Activated CD4-positive, CD25-positive, alpha-beta regulatory T cell treated with anti-CD3 and anti-CD28 coated beads, Interleukin-2, amount 50 U/mL, for 24 hours (primary cell): ENCODE results near the gene ZNF790.

Source experiments
- ATAC-seq, 2 donors: fragments of 150-1000 bp; cut with Tn5 transposase; one replicate each; pipeline ENCODE4 v1.10.0; 2021; ENCODE audit warnings: mild to moderate bottlenecking in 1 of 2, moderate library complexity in 1 of 2

Gene ZNF790

DNA sequence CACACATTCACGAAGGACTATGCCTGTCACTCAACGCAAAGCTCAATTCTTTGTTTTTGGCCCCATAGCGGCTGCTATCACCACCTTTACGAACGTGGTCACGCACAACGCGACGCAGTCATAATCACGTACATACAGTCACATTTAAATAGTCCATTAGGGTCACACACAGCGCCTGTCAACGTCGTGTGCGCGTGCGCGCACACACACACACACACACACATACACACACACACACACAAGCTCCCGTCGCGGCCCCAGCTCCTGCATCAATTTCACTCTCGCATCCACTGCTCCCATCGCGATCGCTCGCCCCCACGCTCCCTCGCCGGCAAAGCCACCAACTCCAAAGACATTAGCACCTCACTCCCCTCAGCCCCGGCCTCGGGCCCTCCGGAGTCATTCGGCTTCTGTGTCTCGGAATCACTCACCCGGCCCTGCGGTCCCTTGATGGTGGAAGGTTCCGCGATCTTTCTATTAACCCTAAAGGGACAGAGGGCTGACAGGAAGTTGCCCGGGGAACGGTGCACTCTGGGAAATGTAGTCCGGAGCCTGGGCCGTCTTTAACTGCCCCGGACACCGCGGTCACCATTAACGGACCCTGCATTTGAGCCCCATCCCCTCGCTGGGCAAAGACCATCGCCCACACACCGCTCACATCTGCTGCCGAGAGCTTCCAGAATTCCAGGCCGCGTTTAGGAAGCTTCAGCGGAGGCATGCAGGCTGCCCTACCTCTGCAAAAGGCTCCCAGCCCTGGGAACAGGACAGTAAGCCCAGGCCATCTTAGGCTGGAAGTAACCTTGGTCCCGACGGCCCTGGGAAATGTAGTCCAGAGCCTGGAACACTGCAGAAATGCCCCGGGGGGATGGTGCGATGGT is at the start of gene ZNF790:
TSS of gene ZNF790 (minus strand) at position 482 of the 878 bp plus-strand sequence. CDS start 12,768 bp downstream, outside the sequence.
- peak; percentile 98 to 99 for ATAC-seq

- no peak for ATAC-seq
Measured at GRCh38 chr19:36876993-36877938, 39.1 kb upstream of the ZNF790 start.

DNA sequence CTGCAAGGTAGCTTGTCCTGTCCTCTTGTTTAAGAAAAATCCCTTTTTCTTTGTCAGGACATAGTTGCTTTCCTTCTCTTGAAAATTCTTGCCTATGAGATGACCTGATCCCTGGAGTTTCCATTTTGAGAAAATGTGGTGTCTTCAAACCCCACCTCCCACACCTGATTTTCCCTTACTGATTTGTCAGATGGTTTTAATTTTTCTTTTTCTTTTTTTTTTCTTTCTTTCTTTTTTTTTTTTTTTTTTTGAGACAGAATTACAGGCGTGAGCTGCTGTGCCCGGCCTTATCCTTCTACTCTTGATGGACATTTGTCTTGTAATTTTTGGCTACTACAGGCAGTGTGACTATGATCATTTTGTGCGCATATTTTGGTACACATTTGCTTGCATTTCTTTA is 13.7 kb upstream of the ZNF790 start:
- no peak for ATAC-seq

GRCh38 chr19:36850559-36851442 is 12.6 kb upstream of the ZNF790 start, which contains the start of gene ZNF345:
Gene ZNF345, plus strand, starts transcription at chr19:36850876. Its CDS starts 25,955 bp downstream, at chr19:36876831.
- peak; percentile 78 to 79 for ATAC-seq

- ATAC-seq, result peak; percentile 88 to 93
Measured at GRCh38 chr19:36849701-36850558, 11.7 kb upstream of the ZNF790 start.

DNA sequence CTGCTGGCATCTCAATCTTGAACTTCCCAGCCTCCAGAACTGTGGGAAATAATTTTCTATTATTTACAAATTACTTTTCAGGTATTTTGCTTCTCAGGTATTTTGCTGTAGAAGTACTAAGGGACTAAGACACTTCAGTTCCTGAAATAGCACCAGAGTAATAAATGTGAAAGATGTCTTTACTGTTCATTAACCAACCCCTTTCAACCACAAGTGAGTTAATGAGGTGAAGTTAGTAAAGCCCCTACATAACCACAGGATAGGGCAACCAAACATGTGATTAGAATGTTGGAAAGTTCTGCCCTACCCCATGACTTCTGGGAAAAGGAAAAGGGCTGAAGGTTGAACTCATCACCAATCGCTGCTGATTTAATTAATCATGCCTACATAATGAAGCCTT is 9.8 kb upstream of the ZNF790 start:
- no peak for ATAC-seq

DNA sequence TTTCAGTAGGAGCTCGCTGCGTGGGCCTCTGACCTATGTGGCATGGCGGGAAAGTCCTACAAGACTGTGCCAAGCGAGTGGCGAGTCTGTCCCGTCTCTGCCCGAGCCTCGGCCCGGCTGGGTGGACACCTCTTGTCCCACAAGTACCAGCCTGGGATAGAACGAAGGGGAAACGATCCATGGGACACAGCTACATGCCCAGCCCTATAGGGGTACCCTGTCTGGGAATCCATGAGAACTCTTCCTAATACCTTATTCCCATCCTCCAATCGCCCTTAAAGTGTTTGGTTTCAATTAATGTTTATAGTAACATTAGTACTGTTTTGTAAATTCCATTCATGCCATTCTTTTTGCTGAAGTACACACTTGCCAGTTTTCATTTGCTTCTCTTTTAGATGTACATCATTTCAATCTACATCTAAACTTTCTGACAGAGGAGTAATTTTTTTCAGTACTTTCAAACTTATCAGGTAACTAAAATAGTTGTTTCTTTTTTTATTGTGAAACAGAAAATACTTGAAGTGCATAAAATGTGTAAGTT is 667 bp upstream of the ZNF790 start:
- no peak for ATAC-seq

- no peak for ATAC-seq
Measured at GRCh38 chr19:36837176-36837905, 846 bp downstream of the ZNF790 start.

DNA sequence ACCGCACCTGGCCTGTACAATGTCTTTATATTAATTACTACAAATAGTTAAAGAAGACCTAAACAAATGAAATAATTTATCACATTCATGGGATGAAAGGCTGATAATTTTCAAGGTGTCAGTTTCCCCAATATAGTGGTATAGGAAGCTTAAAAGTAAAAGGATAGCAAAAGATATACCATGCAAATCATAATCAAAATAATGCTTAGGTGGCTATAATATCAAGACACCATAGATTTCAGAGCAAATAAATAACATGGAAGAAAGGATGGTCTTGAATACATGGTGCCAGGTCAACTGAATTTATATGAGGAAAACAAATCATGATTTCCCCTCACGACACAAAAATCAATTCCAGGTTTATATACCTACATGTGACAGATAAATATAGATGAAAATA is 4.8 kb downstream of the ZNF790 start:
- ATAC-seq, result no peak

GRCh38 chr19:36821758-36822157 is 16.4 kb downstream of the ZNF790 start:
- no peak for ATAC-seq

DNA sequence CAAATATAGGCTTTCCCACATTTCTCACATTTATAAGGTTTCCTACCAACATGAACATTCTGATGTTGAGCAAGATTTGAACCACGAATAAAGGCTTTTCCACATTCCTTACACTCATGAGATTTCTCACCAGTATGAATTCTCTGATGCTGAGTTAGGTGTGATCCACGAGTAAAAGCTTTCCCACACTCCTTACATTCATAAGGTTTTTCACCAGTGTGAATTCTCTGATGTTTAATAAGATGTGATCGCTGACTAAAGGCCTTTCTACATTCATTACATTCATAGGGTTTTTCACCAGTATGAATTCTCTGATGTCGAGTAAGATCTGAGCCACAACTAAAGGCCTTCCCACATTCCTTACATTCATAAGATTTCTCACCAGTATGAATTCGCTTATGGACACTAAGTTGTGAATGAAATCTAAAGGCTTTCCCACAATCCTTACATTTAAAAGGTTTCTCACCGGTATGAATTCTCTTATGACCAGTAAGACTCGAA is 19.0 kb downstream of the ZNF790 start:
- ATAC-seq, result no peak

DNA sequence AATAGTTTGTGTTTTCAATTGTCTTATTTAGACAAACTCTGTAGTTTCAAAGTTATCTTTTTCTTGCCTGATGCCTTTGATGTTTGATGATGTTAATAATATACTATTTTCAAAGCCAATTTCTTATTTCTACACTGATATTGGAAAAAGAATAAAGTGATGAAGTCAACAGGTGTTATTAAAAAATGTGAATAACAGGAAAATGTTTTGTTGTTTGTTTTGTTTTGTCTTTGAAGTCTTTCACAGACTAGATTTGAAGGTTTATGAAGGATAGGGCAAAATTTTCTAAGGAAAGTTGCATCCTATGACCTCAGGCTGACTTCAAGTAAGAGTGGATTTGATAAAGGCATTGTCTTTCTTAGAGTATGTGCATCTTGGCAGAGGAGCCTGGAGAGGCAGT is 31.2 kb downstream of the ZNF790 start:
- ATAC-seq, result no peak

- ATAC-seq, result no peak
Measured at GRCh38 chr19:36805364-36805763, 32.8 kb downstream of the ZNF790 start.

- ATAC-seq, result no peak
Measured at GRCh38 chr19:36797786-36798108, 40.4 kb downstream of the ZNF790 start.

DNA sequence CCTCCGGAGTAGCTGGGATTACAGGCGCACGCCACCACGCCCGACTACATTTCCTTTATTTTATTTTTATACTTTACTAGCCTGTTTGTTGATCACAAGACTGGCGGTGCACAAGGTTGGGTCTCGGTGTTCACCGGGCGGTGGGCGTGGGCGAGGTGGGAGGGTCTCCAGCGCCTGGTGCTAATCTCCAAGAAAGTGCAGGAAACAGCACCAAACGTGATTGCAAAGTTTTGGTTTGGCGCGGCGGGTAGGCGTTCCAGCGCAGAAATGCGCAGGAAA is 41.5 kb downstream of the ZNF790 start:
- no peak for ATAC-seq

DNA sequence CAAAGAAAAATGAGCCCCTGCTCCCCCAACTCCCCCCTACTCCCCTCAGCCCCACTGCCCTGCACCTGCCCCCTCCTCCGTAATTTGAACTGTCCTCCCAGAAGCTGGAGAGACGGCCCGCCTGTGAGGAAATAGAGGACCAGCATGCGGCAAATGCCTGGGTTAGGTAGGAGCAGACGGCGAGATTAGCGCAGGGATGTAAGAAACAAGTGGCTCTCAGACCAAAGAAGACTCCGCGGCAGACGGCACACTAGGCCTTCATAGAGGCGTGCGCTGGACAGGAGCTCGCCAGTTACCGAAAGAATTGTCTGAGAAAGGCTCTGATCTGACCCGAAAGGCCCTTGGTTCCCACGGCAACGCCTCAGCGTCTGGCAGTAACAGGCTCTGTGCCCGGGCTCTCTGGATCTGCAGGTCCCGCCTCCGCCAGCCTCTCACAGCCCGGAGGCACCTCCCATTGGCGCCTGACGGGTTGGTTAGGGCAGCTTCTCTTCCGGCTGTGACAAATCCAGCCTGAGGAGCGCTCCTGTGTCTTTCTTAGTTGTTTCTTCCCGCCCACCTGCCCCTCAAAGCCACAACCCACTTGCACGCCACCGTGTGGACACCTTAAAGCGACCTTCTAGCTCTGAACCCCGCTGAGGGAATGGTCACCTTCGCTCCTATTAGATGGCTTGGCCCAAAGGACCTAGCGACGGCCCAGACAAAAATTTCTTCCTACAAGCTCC is 46.6 kb downstream of the ZNF790 start:
- peak; percentile 94 to 99 for ATAC-seq

DNA sequence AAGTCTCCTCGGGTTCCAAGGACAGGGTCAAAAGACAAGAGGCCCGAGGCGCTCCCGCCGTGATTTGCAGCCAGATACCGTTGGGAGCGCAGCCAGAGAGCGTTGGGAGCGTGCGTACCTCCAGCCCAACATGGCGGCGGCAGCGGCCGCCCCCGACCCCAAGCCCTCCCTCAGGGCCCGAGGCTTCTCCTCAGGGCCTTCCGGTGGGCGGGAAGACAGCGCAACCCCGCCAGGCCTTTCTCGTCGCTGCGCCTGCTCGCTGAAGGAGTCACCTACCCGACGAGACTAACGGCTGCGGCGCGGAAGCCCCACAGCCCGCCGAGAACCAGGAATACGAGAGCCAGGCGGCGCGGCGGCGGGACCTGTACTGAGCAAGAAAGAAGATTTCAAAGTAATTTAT is 62.4 kb downstream of the ZNF790 start:
- no peak for ATAC-seq

- peak in 1 of 2 donors; percentile 2 for ATAC-seq
Measured at GRCh38 chr19:36773223-36773579, 65.0 kb downstream of the ZNF790 start.

- ATAC-seq, result peak; percentile 93
Measured at GRCh38 chr19:36772311-36773222, 65.6 kb downstream of the ZNF790 start, which contains the start of gene ZNF850. Gene ZNF850, minus strand, starts transcription at chr19:36772807. Its CDS starts 10,201 bp downstream, at chr19:36762606.
